GM18511 (cell line): Measurements from ENCODE around the gene LRRC26.

Source experiments
- ATAC-seq: cut with Tn5 transposase; IDR thresholded peaks from one replicate; pipeline ENCODE4 v1.9.1; 2021; ENCODE audit warnings: mild to moderate bottlenecking, moderate library complexity; ENCODE audit not compliant: unreplicated experiment

The LRRC26 gene

DNA sequence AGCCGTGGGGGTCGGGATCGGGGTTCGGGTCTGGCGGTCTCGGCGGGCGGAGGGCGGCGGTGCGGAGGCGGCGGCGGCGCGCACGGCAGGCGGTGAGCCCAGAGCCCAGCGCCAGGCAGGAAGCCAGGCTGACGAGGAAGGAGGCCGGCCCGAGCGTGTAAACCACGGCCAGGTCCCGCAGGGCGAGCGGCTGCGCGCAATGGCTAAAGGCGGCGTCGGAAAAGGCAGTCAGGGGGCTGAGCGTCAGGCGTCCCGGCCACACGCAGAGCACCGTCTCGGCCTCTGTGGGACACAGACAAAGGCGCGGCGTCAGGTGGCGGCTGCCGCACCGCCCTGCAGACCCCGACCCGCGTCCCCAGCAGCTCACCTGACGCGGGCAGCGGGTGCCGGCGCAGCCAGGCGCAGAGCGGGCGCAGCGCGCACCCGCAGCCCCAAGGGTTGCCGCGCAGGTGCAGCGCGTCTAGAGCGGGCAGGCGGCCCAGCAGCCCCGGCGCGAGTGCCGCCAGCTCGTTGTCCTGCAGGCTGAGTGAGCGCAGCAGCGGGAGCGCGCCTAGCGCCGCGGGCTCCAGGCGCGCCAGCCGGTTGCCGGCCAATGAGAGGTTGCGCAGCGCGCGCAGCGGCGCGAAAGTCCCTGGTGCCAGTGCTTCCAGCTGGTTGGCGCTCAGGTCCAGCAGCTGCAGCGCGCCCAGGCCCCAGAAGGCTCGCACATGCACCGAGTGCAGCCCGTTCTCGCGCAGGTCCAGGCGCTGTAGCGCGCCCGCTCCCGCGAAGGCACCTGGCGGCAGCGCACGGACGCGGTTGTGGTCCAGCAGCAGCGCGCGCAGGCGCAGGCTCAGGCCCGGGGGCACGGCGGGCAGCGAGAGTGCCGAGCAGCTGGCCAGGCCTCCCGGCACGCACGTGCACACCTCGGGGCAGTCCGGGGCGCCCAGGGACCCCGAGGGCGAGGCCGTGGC, 671 bp downstream of the LRRC26 start:
- no peak for ATAC-seq

DNA sequence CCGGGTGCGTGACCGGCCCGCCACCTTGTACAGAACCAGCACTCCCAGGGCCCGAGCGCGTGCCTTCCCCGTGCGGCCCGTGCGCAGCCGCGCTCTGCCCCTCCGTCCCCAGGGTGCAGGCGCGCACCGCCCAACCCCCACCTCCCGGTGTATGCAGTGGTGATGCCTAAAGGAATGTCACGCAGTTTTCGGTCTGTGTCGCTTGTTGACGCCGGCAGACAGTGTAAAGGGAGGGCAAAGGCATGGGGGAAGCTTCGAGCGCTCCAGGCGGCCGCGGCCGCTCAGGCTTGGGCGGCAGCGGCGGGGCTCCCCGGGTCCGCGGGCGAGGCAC, 1.3 kb downstream of the LRRC26 start:
- no peak for ATAC-seq

GRCh38 chr9:137167747-137168572, 1.9 kb downstream of the LRRC26 start:
- no peak for ATAC-seq

GRCh38 chr9:137167277-137167746, 2.5 kb downstream of the LRRC26 start:
- no peak for ATAC-seq

DNA sequence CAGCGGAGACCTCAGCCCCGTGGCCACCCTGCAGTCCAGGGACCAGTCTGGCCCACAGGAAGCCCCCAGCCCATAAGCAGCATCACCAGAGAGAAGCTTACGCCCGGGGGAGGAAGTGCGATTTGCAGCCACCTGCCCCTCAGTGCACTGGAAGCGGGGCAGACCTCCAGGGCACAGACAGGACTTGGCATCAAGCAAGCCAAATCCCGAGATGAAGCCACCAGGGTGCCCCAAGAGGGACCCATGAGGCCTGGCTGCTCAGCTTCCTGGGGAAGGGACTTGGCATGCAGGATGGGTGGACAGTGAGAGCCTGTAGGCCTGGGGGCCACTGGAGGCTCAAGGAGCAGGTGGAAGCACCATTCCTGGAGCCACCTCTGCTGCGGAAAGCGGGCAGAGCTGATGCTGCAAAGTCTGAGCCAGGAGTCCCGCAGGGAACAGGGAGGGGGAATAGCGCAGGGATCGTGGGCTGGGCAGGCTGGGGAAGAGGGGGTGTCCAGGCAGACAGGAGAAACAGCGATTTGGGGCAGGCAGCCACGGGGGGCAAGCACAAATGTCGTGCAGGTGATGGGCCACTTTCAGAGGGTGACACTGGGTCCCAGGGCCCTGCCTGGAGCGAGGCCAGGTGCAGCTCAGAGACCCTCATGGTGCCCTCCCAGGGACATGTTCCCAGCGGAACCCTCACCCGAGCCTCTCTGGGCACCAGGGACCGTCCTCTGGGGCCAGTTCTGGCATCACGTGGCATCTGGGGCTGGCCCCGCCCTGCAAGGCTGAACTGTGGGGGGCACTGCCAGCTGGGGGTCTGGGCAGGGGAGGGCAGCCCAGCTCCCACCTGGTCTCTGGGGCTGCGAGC, 3.2 kb downstream of the LRRC26 start:
- no peak for ATAC-seq

DNA sequence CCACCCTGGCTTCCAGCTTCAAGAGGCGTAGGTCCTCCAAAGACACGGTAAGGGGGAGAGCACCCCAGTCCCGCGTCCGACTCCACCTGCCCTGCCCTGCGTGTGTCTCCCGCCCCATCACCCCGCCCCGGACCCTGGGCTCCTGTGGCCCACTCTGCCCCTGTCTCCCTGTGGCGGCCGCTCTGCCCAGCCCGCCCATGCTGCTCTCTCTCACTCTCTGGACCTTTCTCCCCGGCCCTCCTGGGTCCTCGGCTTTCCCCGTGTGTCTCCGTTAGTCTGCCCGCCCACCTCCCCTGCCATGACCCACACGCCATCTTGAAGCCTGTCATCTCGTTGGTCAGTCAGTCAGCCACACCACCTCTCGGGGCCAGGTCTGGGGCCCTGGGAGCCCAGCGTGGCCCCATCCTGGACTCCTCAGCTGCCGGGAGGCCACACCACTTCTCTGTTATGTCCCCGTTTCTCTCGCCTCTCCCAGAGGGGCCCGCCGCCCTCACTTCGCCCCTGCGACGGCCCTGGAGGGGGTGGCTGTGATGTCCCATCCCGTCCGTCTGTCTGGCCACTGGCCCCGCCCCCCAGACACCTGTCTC, 4.5 kb downstream of the LRRC26 start:
- no peak for ATAC-seq

- no peak for ATAC-seq
These were observed 5.2 kb downstream of the LRRC26 start for GRCh38 chr9:137164370-137165249.

DNA sequence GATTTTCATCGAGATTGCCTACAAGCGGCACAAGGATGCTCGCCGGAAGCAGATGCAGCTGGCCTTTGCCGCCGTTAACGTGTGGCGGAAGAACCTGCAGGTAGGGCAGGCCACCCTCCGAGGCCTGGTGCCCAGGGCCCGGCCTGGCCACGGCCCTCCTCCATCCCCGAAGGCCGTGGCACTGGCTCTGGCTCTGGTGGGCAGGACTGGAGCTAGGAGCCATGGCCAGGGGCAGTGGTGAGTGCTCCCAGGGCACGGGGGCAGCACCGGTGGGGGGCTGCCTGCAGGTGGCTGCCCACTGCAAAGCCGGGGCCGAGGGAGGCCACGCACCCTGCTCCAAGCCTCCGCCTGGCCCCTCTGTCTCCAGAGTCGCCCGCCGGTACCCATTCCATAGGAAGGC, 6.0 kb downstream of the LRRC26 start:
- ATAC-seq: no peak

DNA sequence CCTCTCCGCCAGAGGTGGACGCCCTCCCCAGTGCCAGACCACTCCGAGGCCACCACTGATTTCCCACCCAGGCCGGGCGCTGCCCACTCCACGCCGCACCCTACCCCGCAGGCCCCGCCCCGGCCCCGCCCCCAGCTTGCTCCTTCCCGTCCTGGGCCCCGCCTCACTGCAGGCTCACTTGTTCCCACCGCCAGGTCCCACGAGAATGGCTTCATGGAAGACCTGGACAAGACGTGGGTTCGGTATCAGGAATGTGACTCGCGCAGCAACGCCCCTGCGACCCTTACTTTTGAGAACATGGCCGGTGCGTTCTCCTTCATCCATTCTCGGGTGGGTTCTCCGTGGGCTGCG, 6.5 kb downstream of the LRRC26 start:
- ATAC-seq: no peak

- ATAC-seq: no peak
These were observed 7.1 kb downstream of the LRRC26 start for GRCh38 chr9:137162505-137163364.

GRCh38 chr9:137161558-137162486, 8.0 kb downstream of the LRRC26 start:
- no peak for ATAC-seq

DNA sequence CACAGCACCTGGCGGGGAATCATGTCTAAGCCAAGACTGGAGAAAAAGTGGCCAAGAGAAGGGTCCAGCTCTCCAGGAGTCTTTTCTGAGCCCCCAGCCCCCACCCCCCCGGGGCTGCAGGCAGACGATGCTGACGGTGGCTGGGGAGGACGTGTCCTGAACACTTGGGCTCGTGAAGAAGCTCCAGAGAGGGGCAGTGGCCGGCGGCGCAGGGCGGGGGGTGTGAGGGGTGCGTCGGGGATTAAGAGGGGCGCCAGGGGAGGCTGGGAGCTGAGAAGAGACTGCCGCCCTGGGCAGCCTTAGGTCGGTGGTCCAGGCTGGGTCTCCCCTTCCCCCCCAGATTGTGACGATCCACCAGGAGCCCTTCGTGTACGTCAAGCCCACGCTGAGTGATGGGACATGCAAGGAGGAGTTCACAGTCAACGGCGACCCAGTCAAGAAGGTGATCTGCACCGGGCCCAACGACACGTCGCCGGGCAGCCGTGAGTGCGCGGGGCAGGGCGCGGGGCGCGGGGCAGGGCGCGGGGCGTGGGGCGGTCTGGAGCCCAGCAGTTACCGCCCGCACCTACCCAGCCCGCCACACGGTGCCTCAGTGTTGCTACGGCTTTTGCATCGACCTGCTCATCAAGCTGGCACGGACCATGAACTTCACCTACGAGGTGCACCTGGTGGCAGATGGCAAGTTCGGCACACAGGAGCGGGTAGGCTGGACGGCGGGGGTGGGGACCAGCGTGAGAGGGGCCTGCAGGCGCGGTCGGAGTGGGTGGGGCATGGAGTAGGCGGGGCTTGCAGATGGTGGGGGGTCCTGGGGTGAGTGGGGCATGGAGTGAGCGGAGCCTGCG, 8.9 kb downstream of the LRRC26 start:
- ATAC-seq: no peak

GRCh38 chr9:137160054-137160425, 9.8 kb downstream of the LRRC26 start:
- no peak for ATAC-seq

- ATAC-seq: no peak
These were observed 10.5 kb downstream of the LRRC26 start for GRCh38 chr9:137159105-137160053.

GRCh38 chr9:137158625-137159024, 11.2 kb downstream of the LRRC26 start:
- ATAC-seq: no peak
